Bronchial epithelial cell (primary cell): ENCODE results near the gene C19orf44. TPM values are rescaled to one million over a fixed set of nuclear protein-coding genes. Genes with fewer than 3 reads are reported as not detected.
"Not testable (repeated sequence)": the region's sequence is repeated elsewhere in the genome, so short reads cannot be mapped to it uniquely, and the experiment has no call there.

Experiments
- DNase-seq: peaks from one replicate; pipeline ENCODE4 v3.0.0-alpha.2; 2010; ENCODE audit warnings: low read depth
- FAIRE-seq: peaks from 2 replicates; lab custom pipeline; 2011; peaks lifted over from hg19 to GRCh38; lab: Jason Lieb, UNC
- H3K27me3 ChIP-seq: 2 replicates; pipeline ENCODE4 v1.5.1; 2011; ENCODE audit warnings: low read length; ENCODE audit not compliant: control insufficient read depth, insufficient read depth
- H3K36me3 ChIP-seq: 2 replicates; pipeline ENCODE4 v1.5.1; 2011; ENCODE audit warnings: low read length; ENCODE audit not compliant: control insufficient read depth, insufficient read depth
- H3K4me3 ChIP-seq: 2 replicates; pipeline ENCODE4 v1.5.1; 2011; ENCODE audit warnings: mild to moderate bottlenecking, low read depth, low read length, control low read depth
- total RNA-seq: library from RNA; depleted of rRNA; stranded (reverse); fragments of >200 nt; gene quantifications from 2 replicates; pipeline ENCODE4 v1.2.1, GENCODE V29; 2014
- TF ChIP-seq, protein P1 (sequence below): IDR thresholded peaks from 2 replicates; pipeline ENCODE4 v1.5.1; 2011; ENCODE audit warnings: mild to moderate bottlenecking, moderate library complexity, low read length, control low read depth, inconsistent platforms; ENCODE audit not compliant: insufficient read depth, severe bottlenecking

C19orf44 gene
- total RNA-seq, 1 donor from 2014 or later, result 1.1 TPM

GRCh38 chr19:16472992-16473391, 23.2 kb upstream of the C19orf44 start:
- Histone ChIP-seq H3K4me3 (no peak overlapping the region), H3K27me3 (no peaks in the 10 kb centered on the region), H3K36me3 (peaks cover under 1% of the 10 kb centered on the region)
- TF ChIP-seq, protein P1, sequence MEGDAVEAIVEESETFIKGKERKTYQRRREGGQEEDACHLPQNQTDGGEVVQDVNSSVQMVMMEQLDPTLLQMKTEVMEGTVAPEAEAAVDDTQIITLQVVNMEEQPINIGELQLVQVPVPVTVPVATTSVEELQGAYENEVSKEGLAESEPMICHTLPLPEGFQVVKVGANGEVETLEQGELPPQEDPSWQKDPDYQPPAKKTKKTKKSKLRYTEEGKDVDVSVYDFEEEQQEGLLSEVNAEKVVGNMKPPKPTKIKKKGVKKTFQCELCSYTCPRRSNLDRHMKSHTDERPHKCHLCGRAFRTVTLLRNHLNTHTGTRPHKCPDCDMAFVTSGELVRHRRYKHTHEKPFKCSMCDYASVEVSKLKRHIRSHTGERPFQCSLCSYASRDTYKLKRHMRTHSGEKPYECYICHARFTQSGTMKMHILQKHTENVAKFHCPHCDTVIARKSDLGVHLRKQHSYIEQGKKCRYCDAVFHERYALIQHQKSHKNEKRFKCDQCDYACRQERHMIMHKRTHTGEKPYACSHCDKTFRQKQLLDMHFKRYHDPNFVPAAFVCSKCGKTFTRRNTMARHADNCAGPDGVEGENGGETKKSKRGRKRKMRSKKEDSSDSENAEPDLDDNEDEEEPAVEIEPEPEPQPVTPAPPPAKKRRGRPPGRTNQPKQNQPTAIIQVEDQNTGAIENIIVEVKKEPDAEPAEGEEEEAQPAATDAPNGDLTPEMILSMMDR, result no peak
- DNase-seq (no peak), FAIRE-seq (no peak)

GRCh38 chr19:16473875-16474392, 22.3 kb upstream of the C19orf44 start:
- H3K4me3 ChIP-seq, result no peak overlapping the region
- TF ChIP-seq, protein P1, result no peak
- H3K27me3 ChIP-seq, result no peaks in the 10 kb centered on the region
- H3K36me3 ChIP-seq, result no peaks in the 10 kb centered on the region
- DNase-seq (no peak), FAIRE-seq (no peak)

GRCh38 chr19:16476401-16476800, 19.8 kb upstream of the C19orf44 start:
- Histone ChIP-seq H3K4me3 (no peak overlapping the region), H3K36me3 (no peaks in the 10 kb centered on the region), H3K27me3 (no peaks in the 10 kb centered on the region)
- no peak for FAIRE-seq
- no peak for DNase-seq
- TF ChIP-seq, protein P1, result no peak

DNA sequence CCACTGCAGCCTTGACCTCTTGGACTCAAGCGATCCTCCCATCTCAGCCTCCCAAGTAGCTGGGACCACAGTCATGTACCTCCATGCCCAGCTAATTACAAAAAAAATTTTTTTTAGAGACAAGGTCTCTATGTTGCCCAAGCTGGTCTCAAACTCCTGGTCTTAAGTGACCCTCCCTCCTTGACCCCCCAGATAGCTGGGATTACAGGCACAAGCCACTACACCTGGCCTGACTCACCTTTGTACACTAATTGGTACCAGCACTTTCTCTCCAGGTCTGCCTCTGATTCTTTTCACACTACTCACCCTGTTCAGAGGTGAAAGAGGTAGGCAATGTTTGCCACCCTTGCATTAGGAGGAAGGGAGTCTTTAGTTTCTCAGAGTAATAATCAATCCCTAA, 18.9 kb upstream of the C19orf44 start:
- FAIRE-seq (no peak), DNase-seq (no peak)
- TF ChIP-seq, protein P1, result no peak
- H3K36me3 ChIP-seq, result no peaks in the 10 kb centered on the region
- no peak overlapping the region for H3K4me3 ChIP-seq
- H3K27me3 ChIP-seq, result no peaks in the 10 kb centered on the region

- H3K27me3 ChIP-seq, result no peaks in the 10 kb centered on the region
- FAIRE-seq (no peak), DNase-seq (no peak)
- no peak overlapping the region for H3K4me3 ChIP-seq
- H3K36me3 ChIP-seq, result no peaks in the 10 kb centered on the region
- TF ChIP-seq, protein P1, result no peak
These were observed 13.4 kb upstream of the C19orf44 start for GRCh38 chr19:16482745-16483144.

DNA sequence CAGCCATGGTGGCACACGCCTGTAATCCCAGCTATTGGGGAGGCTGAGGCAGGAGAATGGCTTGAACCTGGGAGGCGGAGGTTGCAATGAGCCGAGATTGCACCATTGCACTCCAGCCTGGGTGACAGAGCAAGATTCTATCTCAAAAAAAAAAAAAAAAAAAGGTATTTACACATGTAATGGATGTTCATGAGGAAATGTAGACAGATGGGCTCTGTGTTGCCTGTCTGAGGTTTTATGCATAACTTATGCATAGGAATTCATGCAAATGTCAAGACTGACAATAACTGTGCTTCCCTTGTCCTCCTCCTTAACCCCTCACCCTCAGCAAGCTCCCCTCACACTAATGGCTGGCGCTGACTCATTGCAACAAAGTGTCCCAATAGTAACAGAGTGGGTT, 9.7 kb upstream of the C19orf44 start:
- H3K27me3 ChIP-seq, H3K36me3 ChIP-seq, H3K4me3 ChIP-seq, DNase-seq, FAIRE-seq: not testable (repeated sequence)
